SU-DHL-6 (cell line): ENCODE measurements around the gene TRNP1.

Experiments
- CTCF ChIP-seq: fragments of 200-600 bp; sonication (generic); IDR thresholded peaks from one replicate; pipeline ENCODE4 v1.5.1; 2017; ENCODE audit warnings: antibody characterized with exemption, mild to moderate bottlenecking, low read length, moderate library complexity; ENCODE audit not compliant: insufficient read depth, poor library complexity, severe bottlenecking
- EZH2phosphoT487 ChIP-seq: fragments of 200-600 bp; sonication (generic), shearing (Covaris generic); conservative IDR thresholded peaks from 2 replicates; pipeline ENCODE4 v1.6.1; 2018; ENCODE audit warnings: mild to moderate bottlenecking, antibody characterized with exemption, low read length, moderate library complexity, mixed read lengths

GRCh38 chr1:26991310-26992116, 2.0 kb upstream of the TRNP1 start:
- TF ChIP-seq CTCF (no peak), EZH2phosphoT487 (no peak)
